Amniotic stem cell (primary cell): Measurements from ENCODE around the gene SRRT.

Source experiments
- DNase-seq: peaks from one replicate; lab custom pipeline; 2025; lab: John Stamatoyannopoulos, UW

Gene SRRT, protein sequence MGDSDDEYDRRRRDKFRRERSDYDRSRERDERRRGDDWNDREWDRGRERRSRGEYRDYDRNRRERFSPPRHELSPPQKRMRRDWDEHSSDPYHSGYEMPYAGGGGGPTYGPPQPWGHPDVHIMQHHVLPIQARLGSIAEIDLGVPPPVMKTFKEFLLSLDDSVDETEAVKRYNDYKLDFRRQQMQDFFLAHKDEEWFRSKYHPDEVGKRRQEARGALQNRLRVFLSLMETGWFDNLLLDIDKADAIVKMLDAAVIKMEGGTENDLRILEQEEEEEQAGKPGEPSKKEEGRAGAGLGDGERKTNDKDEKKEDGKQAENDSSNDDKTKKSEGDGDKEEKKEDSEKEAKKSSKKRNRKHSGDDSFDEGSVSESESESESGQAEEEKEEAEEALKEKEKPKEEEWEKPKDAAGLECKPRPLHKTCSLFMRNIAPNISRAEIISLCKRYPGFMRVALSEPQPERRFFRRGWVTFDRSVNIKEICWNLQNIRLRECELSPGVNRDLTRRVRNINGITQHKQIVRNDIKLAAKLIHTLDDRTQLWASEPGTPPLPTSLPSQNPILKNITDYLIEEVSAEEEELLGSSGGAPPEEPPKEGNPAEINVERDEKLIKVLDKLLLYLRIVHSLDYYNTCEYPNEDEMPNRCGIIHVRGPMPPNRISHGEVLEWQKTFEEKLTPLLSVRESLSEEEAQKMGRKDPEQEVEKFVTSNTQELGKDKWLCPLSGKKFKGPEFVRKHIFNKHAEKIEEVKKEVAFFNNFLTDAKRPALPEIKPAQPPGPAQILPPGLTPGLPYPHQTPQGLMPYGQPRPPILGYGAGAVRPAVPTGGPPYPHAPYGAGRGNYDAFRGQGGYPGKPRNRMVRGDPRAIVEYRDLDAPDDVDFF

GRCh38 chr7:100874577-100875355, at the start of gene SRRT:
SRRT (plus strand) TSS chr7:100875103; CDS start chr7:100875591, 488 bp downstream.
- DNase-seq: peak; percentile 95

DNA sequence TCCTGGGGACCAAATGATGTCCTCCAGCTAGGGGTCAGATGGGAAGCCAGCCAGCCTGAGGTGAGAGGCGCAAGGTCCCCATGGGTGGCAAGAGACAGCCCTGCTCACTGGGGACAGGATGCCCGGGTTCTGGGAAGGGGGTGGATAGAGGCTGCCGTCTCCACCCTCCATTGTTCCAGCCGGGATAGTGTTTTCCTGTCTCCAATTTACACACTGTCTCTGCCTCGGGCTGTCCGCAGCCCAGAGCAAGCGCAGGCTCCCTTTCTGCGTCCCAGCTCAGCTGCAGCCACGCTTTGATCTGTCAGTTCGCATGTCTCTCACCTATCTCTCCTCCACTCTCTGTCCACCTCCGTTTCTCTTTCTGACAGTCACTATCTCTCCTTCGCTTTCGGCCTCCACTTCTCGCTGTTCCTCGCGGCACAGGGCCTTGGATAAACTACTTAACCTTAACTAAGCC, 49.7 kb upstream of the SRRT start:
- DNase-seq: no peak

GRCh38 chr7:100825751-100826513, 49.0 kb upstream of the SRRT start:
- DNase-seq: peak; percentile 10

GRCh38 chr7:100826514-100827329, 48.2 kb upstream of the SRRT start:
- DNase-seq: no peak

GRCh38 chr7:100827330-100828226, 47.3 kb upstream of the SRRT start, which contains the start of gene EPHB4:
EPHB4 (minus strand) TSS chr7:100827523; CDS start chr7:100827030, 493 bp downstream.
- peak; percentile 83 for DNase-seq

DNA sequence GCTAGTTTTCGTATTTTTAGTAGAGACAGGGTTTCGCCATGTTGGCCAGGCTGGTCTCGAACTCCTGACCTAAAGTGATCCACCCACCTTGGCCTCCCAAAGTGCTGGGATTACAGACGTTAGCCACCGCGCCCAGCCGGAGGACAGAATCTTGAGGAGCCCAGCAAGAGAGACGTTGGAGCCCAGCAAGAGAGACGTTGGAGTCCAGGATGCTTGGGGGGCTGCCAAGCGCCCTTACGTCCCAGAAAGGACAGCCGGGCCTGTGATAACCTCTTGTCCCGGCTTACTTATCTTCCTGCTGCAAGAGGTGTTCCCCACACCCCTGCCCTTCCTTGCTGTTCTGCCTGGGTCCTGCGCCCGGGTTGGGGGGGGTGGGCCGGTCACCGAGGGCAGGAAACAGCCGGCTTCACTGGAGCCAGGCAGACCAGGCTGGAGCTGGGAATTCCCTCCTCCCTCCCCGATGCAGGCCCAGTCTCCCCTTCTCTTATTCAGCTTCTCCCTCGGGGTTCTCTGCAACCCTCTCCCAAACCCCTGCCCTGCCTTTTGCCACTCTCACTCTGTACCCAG, 45.7 kb upstream of the SRRT start:
- no peak for DNase-seq

- DNase-seq: no peak
These were observed 44.5 kb upstream of the SRRT start for GRCh38 chr7:100830396-100830795.

- no peak for DNase-seq
These were observed 42.6 kb upstream of the SRRT start for GRCh38 chr7:100832281-100832633.

DNA sequence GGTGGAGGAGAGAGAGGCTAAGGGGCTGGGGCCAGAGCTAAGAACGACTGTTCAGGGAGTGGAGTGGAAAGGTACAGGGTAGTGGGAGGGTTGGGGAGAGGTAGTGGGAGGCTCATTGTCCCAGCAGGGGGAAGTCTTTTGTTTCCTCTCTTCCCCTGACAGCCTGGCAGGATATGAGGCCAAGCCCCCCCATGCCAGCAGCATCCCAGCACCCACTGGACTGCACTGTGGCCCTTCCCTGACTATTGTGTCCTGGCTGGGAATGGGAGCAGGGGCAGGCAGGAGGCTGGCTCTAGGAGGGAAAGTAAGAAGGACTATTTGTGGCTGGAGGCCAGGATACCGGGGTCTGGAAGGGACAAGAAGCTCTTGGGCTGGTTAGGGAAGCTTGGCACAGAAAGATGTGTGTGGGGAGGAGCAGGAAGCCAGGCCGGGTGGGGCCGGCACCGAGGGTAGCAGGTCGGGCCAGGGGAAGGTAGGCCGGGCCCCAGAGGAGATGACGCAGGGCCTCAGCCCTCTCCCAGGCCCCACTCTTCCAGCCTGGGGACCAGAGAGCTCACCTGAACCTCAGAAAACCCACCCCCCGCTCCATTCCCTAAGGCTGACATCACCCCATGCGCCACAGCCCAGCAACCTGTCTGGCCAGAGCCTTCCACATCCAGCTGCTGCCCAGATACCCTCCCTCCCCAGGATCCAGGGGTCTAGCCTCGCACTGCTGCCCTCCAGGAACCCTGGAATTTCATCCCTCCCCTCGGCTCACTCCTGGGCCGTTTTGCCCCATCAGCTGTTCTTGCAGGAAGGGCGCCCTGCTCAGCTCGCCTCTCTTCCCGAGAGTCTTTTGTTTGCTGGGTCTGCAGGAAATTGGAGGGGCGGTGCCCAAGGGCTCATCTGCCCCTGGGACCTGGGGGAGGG, 38.7 kb upstream of the SRRT start:
- DNase-seq: no peak

GRCh38 chr7:100836812-100837098, 38.1 kb upstream of the SRRT start:
- no peak for DNase-seq

DNA sequence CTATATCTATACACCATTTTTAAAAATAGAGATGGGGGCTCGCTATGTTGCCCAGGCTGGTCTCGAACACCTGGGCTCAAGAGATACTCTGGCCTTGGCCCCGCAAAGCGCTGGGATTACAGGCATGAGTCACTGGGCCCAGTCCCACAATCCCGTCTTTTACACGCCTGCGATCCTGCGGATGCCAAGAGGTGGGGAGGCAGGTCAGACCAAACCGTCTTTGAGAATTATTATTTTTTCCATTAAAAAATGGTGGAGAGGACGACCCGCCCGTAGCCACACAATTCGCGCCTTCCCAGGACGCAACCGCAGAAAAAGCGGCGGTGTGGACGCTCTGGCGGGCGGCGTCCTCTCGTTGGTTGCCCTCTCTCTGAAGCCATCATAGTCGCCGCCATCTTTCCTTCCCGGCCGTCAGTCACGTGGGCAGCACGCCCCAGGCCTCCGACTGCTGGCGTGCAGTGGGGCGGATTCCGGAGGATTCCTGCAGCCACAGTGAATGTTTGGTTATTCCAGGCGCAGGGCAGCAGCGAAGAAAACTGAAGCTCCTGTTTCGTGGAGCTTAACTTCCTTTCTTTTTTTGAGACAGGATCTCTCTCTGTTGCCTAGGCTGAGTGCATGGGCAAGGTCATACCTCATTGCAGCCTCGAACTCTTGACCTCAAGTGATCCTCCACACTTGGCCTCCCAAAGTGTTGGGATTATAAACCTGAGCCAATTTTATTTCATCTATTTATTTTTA, 37.6 kb upstream of the SRRT start:
- peak; percentile 72 for DNase-seq

- no peak for DNase-seq
These were observed 35.5 kb upstream of the SRRT start for GRCh38 chr7:100839361-100839760.

- no peak for DNase-seq
These were observed 34.3 kb upstream of the SRRT start for GRCh38 chr7:100840470-100841100.

- no peak for DNase-seq
These were observed 27.5 kb upstream of the SRRT start for GRCh38 chr7:100847360-100847759.

- DNase-seq: peak; percentile 71
These were observed 22.6 kb upstream of the SRRT start, which contains the start of gene SLC12A9 for GRCh38 chr7:100852048-100852872. SLC12A9 (plus strand) TSS chr7:100852713; CDS start chr7:100854198, 1,485 bp downstream.
